IPS-20b (cell line): Measurements from ENCODE around the gene TEX9.
A peak's percentile ranks its signal among the peaks of the same experiment; 100 is the strongest.
"Not testable (repeated sequence)": the region's sequence is repeated elsewhere in the genome, so short reads cannot be mapped to it uniquely, and the experiment has no call there.

Experiments
- H3K27ac ChIP-seq: one replicate; pipeline ENCODE4 v1.5.1; 2013; ENCODE audit warnings: low read length
- H3K27me3 ChIP-seq: 2 replicates; pipeline ENCODE4 v1.6.1; 2013; ENCODE audit warnings: mild to moderate bottlenecking, low read length, inconsistent platforms; ENCODE audit not compliant: insufficient read depth
- H3K36me3 ChIP-seq: 2 replicates; pipeline ENCODE4 v1.6.1; 2013; ENCODE audit warnings: low read depth, mild to moderate bottlenecking, inconsistent platforms, low read length, moderate library complexity; ENCODE audit not compliant: insufficient read depth
- H3K4me1 ChIP-seq: 2 replicates; pipeline ENCODE4 v1.6.1; 2013; ENCODE audit warnings: mild to moderate bottlenecking, control low read depth, inconsistent platforms, low read length, moderate library complexity; ENCODE audit not compliant: insufficient read depth
- H3K4me3 ChIP-seq: 2 replicates; pipeline ENCODE4 v1.5.1; 2013; ENCODE audit warnings: mild to moderate bottlenecking, low read length, inconsistent platforms
- H3K9ac ChIP-seq: 2 replicates; pipeline ENCODE4 v1.6.1; 2013; ENCODE audit warnings: low read depth, mild to moderate bottlenecking, inconsistent platforms, low read length, moderate library complexity
- H3K9me3 ChIP-seq: 2 replicates; pipeline ENCODE4 v1.6.1; 2013; ENCODE audit warnings: mild to moderate bottlenecking, low read depth, low read length, inconsistent platforms; ENCODE audit not compliant: insufficient read depth

TEX9 gene

GRCh38 chr15:56367156-56367555 is 1.9 kb downstream of the TEX9 start:
- no peak overlapping the region for H3K9ac ChIP-seq
- peak overlapping the region; percentile 83; the same call in 1 of the 2 replicates for H3K4me3 ChIP-seq
- no peaks in the 10 kb centered on the region for H3K27me3 ChIP-seq
- H3K9me3 ChIP-seq = no peaks in the 10 kb centered on the region
- H3K27ac ChIP-seq = no peak overlapping the region
- no peaks in the 10 kb centered on the region; the same call in 1 of the 2 replicates for H3K4me1 ChIP-seq
- H3K36me3 ChIP-seq = no peaks in the 10 kb centered on the region

GRCh38 chr15:56369234-56369633 is 4.0 kb downstream of the TEX9 start:
- no peak overlapping the region for H3K4me3 ChIP-seq
- no peaks in the 10 kb centered on the region for H3K27me3 ChIP-seq
- H3K9me3 ChIP-seq = no peaks in the 10 kb centered on the region
- no peaks in the 10 kb centered on the region; the same call in 1 of the 2 replicates for H3K4me1 ChIP-seq
- H3K9ac ChIP-seq = no peak overlapping the region
- no peaks in the 10 kb centered on the region for H3K36me3 ChIP-seq
- H3K27ac ChIP-seq = no peak overlapping the region

GRCh38 chr15:56371495-56372147 is 6.4 kb downstream of the TEX9 start:
- Histone ChIP-seq H3K9me3 (no peaks in the 10 kb centered on the region), H3K9ac (no peak overlapping the region), H3K4me3 (no peak overlapping the region), H3K4me1 (no peaks in the 10 kb centered on the region; the same call in 1 of the 2 replicates), H3K36me3 (no peaks in the 10 kb centered on the region), H3K27ac (no peak overlapping the region), H3K27me3 (no peaks in the 10 kb centered on the region)

GRCh38 chr15:56374693-56375092 is 9.5 kb downstream of the TEX9 start:
- H3K36me3 ChIP-seq, H3K27me3 ChIP-seq, H3K4me1 ChIP-seq, H3K4me3 ChIP-seq, H3K9ac ChIP-seq, H3K27ac ChIP-seq, H3K9me3 ChIP-seq: not testable (repeated sequence)

GRCh38 chr15:56377822-56378221 is 12.6 kb downstream of the TEX9 start:
- H3K36me3 ChIP-seq, H3K4me1 ChIP-seq, H3K9ac ChIP-seq, H3K9me3 ChIP-seq, H3K4me3 ChIP-seq, H3K27ac ChIP-seq, H3K27me3 ChIP-seq: not testable (repeated sequence)

- Histone ChIP-seq H3K27ac (no peak overlapping the region), H3K36me3 (no peaks in the 10 kb centered on the region; the same call in 1 of the 2 replicates), H3K4me1 (no peaks in the 10 kb centered on the region), H3K9me3 (no peaks in the 10 kb centered on the region), H3K9ac (no peak overlapping the region), H3K27me3 (no peaks in the 10 kb centered on the region), H3K4me3 (no peak overlapping the region)
Measured at GRCh38 chr15:56383010-56383409, 17.8 kb downstream of the TEX9 start.

GRCh38 chr15:56385908-56386307 is 20.7 kb downstream of the TEX9 start:
- Histone ChIP-seq H3K4me3 (no peak overlapping the region), H3K36me3 (no peaks in the 10 kb centered on the region; the same call in 1 of the 2 replicates), H3K27me3 (no peaks in the 10 kb centered on the region), H3K4me1 (no peaks in the 10 kb centered on the region), H3K9ac (no peak overlapping the region), H3K9me3 (no peaks in the 10 kb centered on the region), H3K27ac (no peak overlapping the region)

- no peaks in the 10 kb centered on the region for H3K36me3 ChIP-seq
- no peak overlapping the region for H3K9ac ChIP-seq
Measured at GRCh38 chr15:56390739-56391267, 25.6 kb downstream of the TEX9 start.

GRCh38 chr15:56393277-56393676 is 28.1 kb downstream of the TEX9 start:
- Histone ChIP-seq H3K4me1 (no peaks in the 10 kb centered on the region), H3K27ac (no peak overlapping the region), H3K9me3 (peaks cover 4% of the 10 kb centered on the region), H3K4me3 (no peak overlapping the region), H3K36me3 (no peaks in the 10 kb centered on the region; the same call in 1 of the 2 replicates), H3K9ac (no peak overlapping the region), H3K27me3 (no peaks in the 10 kb centered on the region)

More at GRCh38 chr15:56390739-56391267, 25.6 kb downstream of the TEX9 start:
- Histone ChIP-seq H3K4me3 (no peak overlapping the region), H3K27ac (no peak overlapping the region), H3K27me3 (no peaks in the 10 kb centered on the region), H3K4me1 (no peaks in the 10 kb centered on the region), H3K9me3 (no peaks in the 10 kb centered on the region)

GRCh38 chr15:56394909-56395308 is 29.7 kb downstream of the TEX9 start:
- H3K27me3 ChIP-seq = no peaks in the 10 kb centered on the region
- no peaks in the 10 kb centered on the region for H3K4me1 ChIP-seq
- no peak overlapping the region for H3K27ac ChIP-seq
- no peak overlapping the region for H3K4me3 ChIP-seq
- H3K36me3 ChIP-seq = no peaks in the 10 kb centered on the region; the same call in 1 of the 2 replicates
- no peak overlapping the region for H3K9ac ChIP-seq
- peaks cover 10% of the 10 kb centered on the region for H3K9me3 ChIP-seq

- not testable (repeated sequence) for H3K4me1 ChIP-seq, H3K27me3 ChIP-seq, H3K36me3 ChIP-seq, H3K4me3 ChIP-seq, H3K27ac ChIP-seq, H3K9ac ChIP-seq
- H3K9me3 ChIP-seq = peaks cover 12% of the 10 kb centered on the region
Measured at GRCh38 chr15:56397325-56397724, 32.1 kb downstream of the TEX9 start.

- peaks cover 12% of the 10 kb centered on the region for H3K9me3 ChIP-seq
- not testable (repeated sequence) for H3K27ac ChIP-seq
Measured at GRCh38 chr15:56399209-56399608, 34.0 kb downstream of the TEX9 start.

More at GRCh38 chr15:56399209-56399608, 34.0 kb downstream of the TEX9 start:
- H3K36me3 ChIP-seq, H3K27me3 ChIP-seq, H3K4me1 ChIP-seq, H3K9ac ChIP-seq, H3K4me3 ChIP-seq: not testable (repeated sequence)
